ENCODE results near the gene ZPBP. TPM values are rescaled to one million over a fixed set of nuclear protein-coding genes. Genes with fewer than 3 reads are reported as not detected.

The ZPBP gene
- polyA plus RNA-seq, 3 donors, result not detected

DNA sequence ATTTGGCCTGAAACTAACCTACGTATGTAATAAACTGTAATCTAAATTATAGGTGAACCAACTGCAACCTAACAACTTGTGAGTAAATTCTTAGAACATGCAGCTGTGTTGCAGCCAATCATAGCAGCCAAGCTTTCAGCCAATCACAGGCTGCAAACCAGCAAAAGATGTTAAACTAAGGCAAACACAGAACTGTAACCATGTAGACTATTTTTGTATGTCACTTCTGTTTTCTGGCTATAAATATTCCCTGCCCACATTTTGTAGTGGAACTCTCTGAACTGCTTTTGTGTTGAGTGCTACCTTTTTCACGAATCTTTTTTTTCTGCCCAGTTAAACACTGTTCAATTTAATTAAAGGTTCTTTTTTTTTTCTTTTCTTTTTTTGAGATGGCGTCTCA is 28.2 kb upstream of the ZPBP start:
- no peaks in the 10 kb centered on the region for H3K36me3 Mint-ChIP-seq
- H3K4me3 Mint-ChIP-seq, result no peak overlapping the region
- Histone ChIP-seq H3K9me3 (replicated peaks in 1 of 2; ENCODE audit: control insufficient read depth in 1 of 2, insufficient read depth in 1 of 2, low read length in 2 of 2) (no peaks in the 10 kb centered on the region), H2AFZ (ENCODE audit: insufficient read depth, low read depth, low read length, poor library complexity, severe bottlenecking) (no peak overlapping the region), H3K4me2 (replicated peaks; ENCODE audit: extremely low read depth, low read length, poor library complexity, severe bottlenecking) (no peak overlapping the region), H3K27me3 (ENCODE audit: control insufficient read depth in 2 of 2, insufficient read depth in 2 of 2, low read length in 2 of 2) (no peaks in the 10 kb centered on the region), H3K27ac (ENCODE audit: low read depth in 1 of 2, low read length in 2 of 2) (no peak overlapping the region), H3K4me1 (ENCODE audit: control insufficient read depth in 1 of 2, insufficient read depth in 2 of 2, low read length in 2 of 2) (no peaks in the 10 kb centered on the region), H4K20me1 (ENCODE audit: insufficient read depth, low read length) (no peaks in the 10 kb centered on the region), H3K79me2 (ENCODE audit: insufficient read depth, low read length) (no peaks in the 10 kb centered on the region), H3K36me3 (replicated peaks in 1 of 2; ENCODE audit: control insufficient read depth in 1 of 2, insufficient read depth in 2 of 2, low read length in 2 of 2) (no peaks in the 10 kb centered on the region), H3K9ac (ENCODE audit: insufficient read depth, low read length, poor library complexity, severe bottlenecking) (no peak overlapping the region), H3K4me3 (replicated peaks in 1 of 3; ENCODE audit: low read depth in 2 of 3, low read length in 3 of 3) (no peak overlapping the region)
- no peak overlapping the region for H3K27ac Mint-ChIP-seq
- TF ChIP-seq, protein P1, sequence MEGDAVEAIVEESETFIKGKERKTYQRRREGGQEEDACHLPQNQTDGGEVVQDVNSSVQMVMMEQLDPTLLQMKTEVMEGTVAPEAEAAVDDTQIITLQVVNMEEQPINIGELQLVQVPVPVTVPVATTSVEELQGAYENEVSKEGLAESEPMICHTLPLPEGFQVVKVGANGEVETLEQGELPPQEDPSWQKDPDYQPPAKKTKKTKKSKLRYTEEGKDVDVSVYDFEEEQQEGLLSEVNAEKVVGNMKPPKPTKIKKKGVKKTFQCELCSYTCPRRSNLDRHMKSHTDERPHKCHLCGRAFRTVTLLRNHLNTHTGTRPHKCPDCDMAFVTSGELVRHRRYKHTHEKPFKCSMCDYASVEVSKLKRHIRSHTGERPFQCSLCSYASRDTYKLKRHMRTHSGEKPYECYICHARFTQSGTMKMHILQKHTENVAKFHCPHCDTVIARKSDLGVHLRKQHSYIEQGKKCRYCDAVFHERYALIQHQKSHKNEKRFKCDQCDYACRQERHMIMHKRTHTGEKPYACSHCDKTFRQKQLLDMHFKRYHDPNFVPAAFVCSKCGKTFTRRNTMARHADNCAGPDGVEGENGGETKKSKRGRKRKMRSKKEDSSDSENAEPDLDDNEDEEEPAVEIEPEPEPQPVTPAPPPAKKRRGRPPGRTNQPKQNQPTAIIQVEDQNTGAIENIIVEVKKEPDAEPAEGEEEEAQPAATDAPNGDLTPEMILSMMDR (IDR thresholded peaks at IDR 0.05), result no peak
- intact Hi-C loops (cut with micrococcal nuclease), result no loop called here
- no peak for DNase-seq
- peaks cover 0 to 1% (median under 1%) of the 10 kb centered on the region in 3 donors for H3K27me3 Mint-ChIP-seq (ENCODE audit: low read depth in 3 of 3)
- peaks cover 2% of the 10 kb centered on the region for H3K4me1 Mint-ChIP-seq
- no CpG with 5 or more reads among the region's 3 CpGs for WGBS (ENCODE audit: insufficient coverage)
- peaks cover 0 to 1% (median 0%) of the 10 kb centered on the region in 7 donors for H3K9me3 Mint-ChIP-seq

DNA sequence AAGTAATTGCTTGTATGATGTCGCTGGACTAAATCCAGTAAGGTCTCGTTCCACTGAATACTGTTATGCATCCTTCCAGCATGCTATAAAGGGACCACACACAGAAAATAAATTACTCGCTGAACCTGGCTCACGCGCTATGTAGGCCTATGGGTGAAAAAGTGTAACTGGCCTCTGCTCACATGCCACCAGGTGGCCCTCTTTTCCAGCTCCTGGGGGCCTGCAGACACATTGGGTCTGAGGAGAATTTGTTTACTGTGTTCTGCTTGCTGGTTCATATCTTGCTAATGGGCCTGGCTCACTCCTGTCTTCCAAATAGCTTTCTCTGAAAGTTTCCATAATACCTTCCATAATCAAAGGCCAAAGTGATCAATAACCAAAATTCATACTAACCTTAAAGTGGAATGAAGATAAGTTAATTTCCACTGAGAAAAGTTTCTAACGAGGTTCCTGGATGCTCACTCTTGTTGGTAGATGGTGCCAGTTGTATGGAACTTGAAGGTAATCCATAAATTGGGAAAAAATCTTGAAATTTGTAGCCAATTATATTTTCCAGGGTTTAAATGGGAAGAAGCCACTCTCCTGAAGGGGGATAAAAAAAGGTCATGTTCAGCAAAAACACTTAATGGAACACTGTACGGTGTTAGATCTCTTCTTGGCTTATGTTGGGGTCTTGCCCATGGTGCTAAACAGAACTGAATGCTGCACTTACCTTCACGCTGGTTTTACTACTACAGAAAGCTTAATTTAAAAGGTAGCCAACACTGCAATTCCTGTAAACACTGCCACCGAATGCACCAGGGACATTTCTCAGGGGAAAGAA is 27.0 kb upstream of the ZPBP start:
- Histone ChIP-seq H3K9ac (ENCODE audit: insufficient read depth, low read length, poor library complexity, severe bottlenecking) (no peak overlapping the region), H2AFZ (ENCODE audit: insufficient read depth, low read depth, low read length, poor library complexity, severe bottlenecking) (no peak overlapping the region), H3K4me1 (ENCODE audit: control insufficient read depth in 1 of 2, insufficient read depth in 2 of 2, low read length in 2 of 2) (no peaks in the 10 kb centered on the region), H3K79me2 (ENCODE audit: insufficient read depth, low read length) (no peaks in the 10 kb centered on the region), H3K27ac (ENCODE audit: low read depth in 1 of 2, low read length in 2 of 2) (no peak overlapping the region), H3K4me2 (replicated peaks; ENCODE audit: extremely low read depth, low read length, poor library complexity, severe bottlenecking) (no peak overlapping the region), H3K36me3 (replicated peaks in 1 of 2; ENCODE audit: control insufficient read depth in 1 of 2, insufficient read depth in 2 of 2, low read length in 2 of 2) (no peaks in the 10 kb centered on the region), H3K9me3 (replicated peaks in 1 of 2; ENCODE audit: control insufficient read depth in 1 of 2, insufficient read depth in 1 of 2, low read length in 2 of 2) (no peaks in the 10 kb centered on the region), H3K27me3 (ENCODE audit: control insufficient read depth in 2 of 2, insufficient read depth in 2 of 2, low read length in 2 of 2) (no peaks in the 10 kb centered on the region), H4K20me1 (ENCODE audit: insufficient read depth, low read length) (no peaks in the 10 kb centered on the region), H3K4me3 (replicated peaks in 1 of 3; ENCODE audit: low read depth in 2 of 3, low read length in 3 of 3) (no peak overlapping the region)
- no peaks in the 10 kb centered on the region for H3K36me3 Mint-ChIP-seq
- no peak for DNase-seq
- intact Hi-C loops (cut with micrococcal nuclease), result no loop called here
- peaks cover 2% of the 10 kb centered on the region for H3K4me1 Mint-ChIP-seq
- H3K4me3 Mint-ChIP-seq, result no peak overlapping the region
- TF ChIP-seq, protein P1 (IDR thresholded peaks at IDR 0.05), result no peak
- H3K27ac Mint-ChIP-seq, result no peak overlapping the region
- peaks cover 0 to 4% (median 3%) of the 10 kb centered on the region in 3 donors for H3K27me3 Mint-ChIP-seq (ENCODE audit: low read depth in 3 of 3)
- peaks cover 0 to 1% (median 0%) of the 10 kb centered on the region in 7 donors for H3K9me3 Mint-ChIP-seq
- WGBS (ENCODE audit: insufficient coverage), result 95% methylated on average over 6 of the region's 9 CpGs
